Nephron (organoid): ENCODE measurements around the gene PRKD1.

ENCODE experiments used
- H3K27ac Mint-ChIP-seq, 3 experiments: 2 replicates each; pipeline ENCODE4 v1.8.0; 2020; ENCODE audit warnings: mixed read lengths in 3 of 3, mild to moderate bottlenecking in 2 of 3, moderate library complexity in 1 of 3
- H3K27me3 Mint-ChIP-seq: 2 replicates; pipeline ENCODE4 v1.8.0; 2021; ENCODE audit warnings: low read depth, mild to moderate bottlenecking, moderate library complexity, mixed read lengths
- H3K36me3 Mint-ChIP-seq: 2 replicates; pipeline ENCODE4 v1.8.0; 2020; ENCODE audit warnings: low read depth, mixed read lengths
- H3K4me1 Mint-ChIP-seq: 2 replicates; pipeline ENCODE4 v1.8.0; 2020; ENCODE audit warnings: mixed read lengths
- H3K4me3 Mint-ChIP-seq, 3 experiments: 2 replicates each; pipeline ENCODE4 v1.8.0; 2020; ENCODE audit warnings: mild to moderate bottlenecking in 3 of 3, mixed read lengths in 3 of 3, moderate library complexity in 2 of 3
- H3K9me3 Mint-ChIP-seq: 2 replicates; pipeline ENCODE4 v1.8.0; 2020; ENCODE audit warnings: mixed read lengths
- CTCF ChIP-seq, 3 experiments: fragments of 200-600 bp; sonication (generic); IDR thresholded peaks; one replicate each; pipeline ENCODE4 v1.5.0; 2021; ENCODE audit warnings: antibody characterized with exemption in 3 of 3; ENCODE audit not compliant: unreplicated experiment in 3 of 3

PRKD1 gene

GRCh38 chr14:29757188-29757680 lies 170.4 kb downstream of the PRKD1 start:
- no peaks in the 10 kb centered on the region for H3K9me3 Mint-ChIP-seq
- no peaks in the 10 kb centered on the region for H3K27me3 Mint-ChIP-seq
- peaks cover 6% of the 10 kb centered on the region for H3K4me1 Mint-ChIP-seq

GRCh38 chr14:29756019-29756385 lies 171.6 kb downstream of the PRKD1 start:
- no peak overlapping the region for H3K4me3 Mint-ChIP-seq
- no peak for TF ChIP-seq CTCF (IDR thresholded peaks at IDR 0.05; ENCODE audit: unreplicated experiment in 3 of 3)
- peak overlapping the region in 1 of 3 experiments; percentile 6 for H3K27ac Mint-ChIP-seq
- H3K9me3 Mint-ChIP-seq = no peaks in the 10 kb centered on the region
- H3K36me3 Mint-ChIP-seq = no peaks in the 10 kb centered on the region
- no peaks in the 10 kb centered on the region for H3K27me3 Mint-ChIP-seq
- peaks cover 6% of the 10 kb centered on the region for H3K4me1 Mint-ChIP-seq

More at GRCh38 chr14:29757188-29757680, 170.4 kb downstream of the PRKD1 start:
- TF ChIP-seq CTCF (IDR thresholded peaks at IDR 0.05; ENCODE audit: unreplicated experiment in 3 of 3) = no peak
- H3K27ac Mint-ChIP-seq = no peak overlapping the region
- H3K4me3 Mint-ChIP-seq = no peak overlapping the region
- no peaks in the 10 kb centered on the region for H3K36me3 Mint-ChIP-seq

GRCh38 chr14:29755311-29756018 lies 172.2 kb downstream of the PRKD1 start:
- Mint-ChIP-seq H3K36me3 (no peaks in the 10 kb centered on the region), H3K9me3 (no peaks in the 10 kb centered on the region), H3K27me3 (no peaks in the 10 kb centered on the region), H3K4me3 (no peak overlapping the region), H3K4me1 (peaks cover 6% of the 10 kb centered on the region), H3K27ac (peak overlapping the region in 1 of 3 experiments; percentile 6)
- TF ChIP-seq CTCF (IDR thresholded peaks at IDR 0.05; ENCODE audit: unreplicated experiment in 3 of 3) = no peak

- Mint-ChIP-seq H3K9me3 (no peaks in the 10 kb centered on the region), H3K36me3 (no peaks in the 10 kb centered on the region), H3K4me1 (peaks cover 6% of the 10 kb centered on the region), H3K27ac (no peak overlapping the region), H3K4me3 (no peak overlapping the region), H3K27me3 (no peaks in the 10 kb centered on the region)
- TF ChIP-seq CTCF (IDR thresholded peaks at IDR 0.05; ENCODE audit: unreplicated experiment in 3 of 3) = no peak
These were observed 173.5 kb downstream of the PRKD1 start for GRCh38 chr14:29754134-29754533.

- no peaks in the 10 kb centered on the region for H3K27me3 Mint-ChIP-seq
- no peak for TF ChIP-seq CTCF (IDR thresholded peaks at IDR 0.05; ENCODE audit: unreplicated experiment in 3 of 3)
- H3K27ac Mint-ChIP-seq = no peak overlapping the region
- H3K4me3 Mint-ChIP-seq = no peak overlapping the region
- H3K4me1 Mint-ChIP-seq = peaks cover 6% of the 10 kb centered on the region
- no peaks in the 10 kb centered on the region for H3K36me3 Mint-ChIP-seq
- H3K9me3 Mint-ChIP-seq = no peaks in the 10 kb centered on the region
These were observed 175.3 kb downstream of the PRKD1 start for GRCh38 chr14:29752221-29752923.
